AG09319 (cell line): ENCODE measurements around the gene SSH2.

Source experiments
- DNase-seq: peaks from one replicate; pipeline ENCODE4 v3.0.0-alpha.2; 2010; ENCODE audit warnings: low read depth; ENCODE audit errors: extremely low read depth
- CTCF ChIP-seq: IDR thresholded peaks from 2 replicates; pipeline ENCODE4 v1.5.1; 2011; ENCODE audit warnings: low read depth, mild to moderate bottlenecking, inconsistent platforms, low read length, moderate library complexity

SSH2 gene

GRCh38 chr17:29929533-29930408 is at the start of gene SSH2:
SSH2 (minus strand) TSS chr17:29930228; CDS start chr17:29930000, 228 bp downstream.
- peak; percentile 39 for DNase-seq
- TF ChIP-seq CTCF, result no peak

GRCh38 chr17:29977836-29978235 is 47.8 kb upstream of the SSH2 start:
- peak; percentile 4 for DNase-seq
- TF ChIP-seq CTCF, result no peak

GRCh38 chr17:29973005-29973404 is 43.0 kb upstream of the SSH2 start:
- no peak for DNase-seq
- TF ChIP-seq CTCF, result no peak

- TF ChIP-seq CTCF, result no peak
These were observed 42.2 kb upstream of the SSH2 start for GRCh38 chr17:29972277-29972676.

GRCh38 chr17:29968271-29968670 is 38.2 kb upstream of the SSH2 start:
- no peak for DNase-seq
- TF ChIP-seq CTCF, result no peak

More at GRCh38 chr17:29972277-29972676, 42.2 kb upstream of the SSH2 start:
- no peak for DNase-seq

GRCh38 chr17:29962656-29963055 is 32.6 kb upstream of the SSH2 start:
- TF ChIP-seq CTCF, result no peak
- DNase-seq, result no peak

GRCh38 chr17:29959658-29960337 is 29.8 kb upstream of the SSH2 start:
- TF ChIP-seq CTCF, result no peak
- DNase-seq, result no peak
